GM19438 (cell line): ENCODE results near the gene TNFRSF11A.
A peak's percentile ranks its signal among the peaks of the same experiment; 100 is the strongest.

Experiments used
- ATAC-seq: cut with Tn5 transposase; IDR thresholded peaks from one replicate; pipeline ENCODE4 v1.9.1; 2021; ENCODE audit warnings: low read depth; ENCODE audit not compliant: unreplicated experiment

TNFRSF11A gene

DNA sequence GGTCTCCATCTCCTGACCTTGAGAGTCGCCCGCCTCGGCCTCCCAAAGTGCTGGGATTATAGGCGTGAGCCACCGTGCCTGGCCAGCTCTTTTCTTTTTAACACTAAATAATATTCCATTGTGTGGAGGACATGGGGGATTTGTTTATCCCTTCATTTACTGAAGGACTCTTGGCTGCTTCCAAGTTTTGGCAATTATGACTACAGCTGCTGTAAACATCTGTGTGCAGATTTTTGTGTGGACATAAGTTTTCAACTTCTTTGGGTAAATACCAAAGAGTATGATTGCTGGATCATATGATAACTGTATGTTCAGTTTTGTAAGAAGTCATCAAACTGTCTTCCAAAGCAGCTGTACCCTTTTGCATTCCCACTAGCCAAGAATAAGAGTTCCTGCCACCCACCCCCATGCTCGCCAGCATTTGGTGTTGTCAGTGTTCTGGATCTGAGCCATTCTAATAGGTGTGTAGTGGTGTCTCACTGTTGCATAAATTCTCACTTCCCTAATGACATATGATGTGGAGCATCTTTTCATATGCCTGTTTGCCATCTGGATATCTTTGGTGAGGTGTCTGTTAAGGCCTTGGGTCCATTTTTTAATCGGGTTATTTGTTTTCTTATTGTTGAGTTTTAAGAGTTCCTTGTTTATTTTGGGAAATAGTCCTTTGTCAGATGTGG, 52.2 kb downstream of the TNFRSF11A start:
- no peak for ATAC-seq

DNA sequence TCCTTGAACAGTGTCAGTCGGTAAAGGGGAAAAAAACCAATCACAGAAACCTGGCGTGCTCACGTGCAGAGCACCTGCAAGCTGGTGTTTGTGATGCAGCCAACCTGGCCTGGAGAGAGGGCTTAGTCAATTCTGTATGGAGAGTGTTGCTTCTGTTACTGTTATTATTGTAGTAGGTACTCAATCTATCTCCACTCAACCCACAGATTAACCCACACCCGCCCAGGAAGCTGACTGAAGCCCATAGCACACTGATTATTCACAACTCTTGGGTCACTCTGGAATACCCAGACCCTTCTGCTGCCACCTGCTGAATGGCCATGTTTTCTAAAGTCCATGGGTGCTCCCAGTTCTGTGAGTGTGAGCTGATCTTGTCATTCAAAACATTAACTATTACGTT, 53.9 kb downstream of the TNFRSF11A start:
- no peak for ATAC-seq

GRCh38 chr18:62381373-62381772, 56.3 kb downstream of the TNFRSF11A start:
- ATAC-seq = no peak

DNA sequence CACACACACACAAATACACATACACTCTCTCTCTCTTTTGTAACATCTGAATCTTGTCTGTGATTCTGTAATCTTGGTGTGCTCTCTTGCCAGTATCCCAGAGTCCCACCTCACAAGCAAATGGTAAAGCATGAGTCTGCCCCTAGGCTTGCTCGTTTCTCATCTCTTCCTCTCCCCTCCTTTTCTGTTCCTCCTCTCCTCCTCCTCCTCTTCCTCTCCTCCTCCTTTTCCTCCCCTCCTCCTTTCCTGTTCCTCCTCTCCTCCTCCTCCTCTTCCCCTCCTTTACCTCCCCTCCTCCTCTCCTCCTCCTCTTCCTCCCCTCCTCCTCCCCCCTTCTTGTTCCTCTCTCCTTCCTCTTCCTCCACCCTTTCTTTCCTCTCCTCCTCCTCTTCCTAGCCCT, 59.0 kb downstream of the TNFRSF11A start:
- ATAC-seq = no peak

DNA sequence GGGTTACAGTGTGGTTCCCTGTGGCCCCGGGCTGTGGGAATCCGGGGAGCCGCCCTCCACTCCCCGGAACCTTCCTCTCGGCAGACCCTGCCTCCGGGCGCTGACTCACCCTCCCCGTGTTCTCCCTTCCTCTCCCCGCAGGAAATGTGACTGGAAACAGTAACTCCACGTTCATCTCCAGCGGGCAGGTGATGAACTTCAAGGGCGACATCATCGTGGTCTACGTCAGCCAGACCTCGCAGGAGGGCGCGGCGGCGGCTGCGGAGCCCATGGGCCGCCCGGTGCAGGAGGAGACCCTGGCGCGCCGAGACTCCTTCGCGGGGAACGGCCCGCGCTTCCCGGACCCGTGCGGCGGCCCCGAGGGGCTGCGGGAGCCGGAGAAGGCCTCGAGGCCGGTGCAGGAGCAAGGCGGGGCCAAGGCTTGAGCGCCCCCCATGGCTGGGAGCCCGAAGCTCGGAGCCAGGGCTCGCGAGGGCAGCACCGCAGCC, 59.5 kb downstream of the TNFRSF11A start:
- no peak for ATAC-seq

DNA sequence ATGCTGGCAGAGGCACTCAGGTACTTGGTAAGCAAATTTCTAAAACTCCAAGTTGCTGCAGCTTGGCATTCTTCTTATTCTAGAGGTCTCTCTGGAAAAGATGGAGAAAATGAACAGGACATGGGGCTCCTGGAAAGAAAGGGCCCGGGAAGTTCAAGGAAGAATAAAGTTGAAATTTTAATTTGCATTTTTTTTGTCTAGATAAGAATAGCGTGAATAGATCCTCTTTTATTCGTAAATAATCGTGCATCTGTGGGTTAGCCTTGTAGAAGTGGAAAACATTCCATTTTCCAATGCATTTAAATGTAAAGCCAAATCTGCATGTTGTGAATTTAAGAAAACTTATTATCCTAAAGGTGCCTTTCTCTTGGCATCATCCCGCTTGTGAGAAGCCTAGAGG, 61.0 kb downstream of the TNFRSF11A start:
- ATAC-seq = no peak

- no peak for ATAC-seq
Observed at GRCh38 chr18:62386601-62387000, 61.5 kb downstream of the TNFRSF11A start.

GRCh38 chr18:62387257-62387656, 62.1 kb downstream of the TNFRSF11A start:
- ATAC-seq = no peak

DNA sequence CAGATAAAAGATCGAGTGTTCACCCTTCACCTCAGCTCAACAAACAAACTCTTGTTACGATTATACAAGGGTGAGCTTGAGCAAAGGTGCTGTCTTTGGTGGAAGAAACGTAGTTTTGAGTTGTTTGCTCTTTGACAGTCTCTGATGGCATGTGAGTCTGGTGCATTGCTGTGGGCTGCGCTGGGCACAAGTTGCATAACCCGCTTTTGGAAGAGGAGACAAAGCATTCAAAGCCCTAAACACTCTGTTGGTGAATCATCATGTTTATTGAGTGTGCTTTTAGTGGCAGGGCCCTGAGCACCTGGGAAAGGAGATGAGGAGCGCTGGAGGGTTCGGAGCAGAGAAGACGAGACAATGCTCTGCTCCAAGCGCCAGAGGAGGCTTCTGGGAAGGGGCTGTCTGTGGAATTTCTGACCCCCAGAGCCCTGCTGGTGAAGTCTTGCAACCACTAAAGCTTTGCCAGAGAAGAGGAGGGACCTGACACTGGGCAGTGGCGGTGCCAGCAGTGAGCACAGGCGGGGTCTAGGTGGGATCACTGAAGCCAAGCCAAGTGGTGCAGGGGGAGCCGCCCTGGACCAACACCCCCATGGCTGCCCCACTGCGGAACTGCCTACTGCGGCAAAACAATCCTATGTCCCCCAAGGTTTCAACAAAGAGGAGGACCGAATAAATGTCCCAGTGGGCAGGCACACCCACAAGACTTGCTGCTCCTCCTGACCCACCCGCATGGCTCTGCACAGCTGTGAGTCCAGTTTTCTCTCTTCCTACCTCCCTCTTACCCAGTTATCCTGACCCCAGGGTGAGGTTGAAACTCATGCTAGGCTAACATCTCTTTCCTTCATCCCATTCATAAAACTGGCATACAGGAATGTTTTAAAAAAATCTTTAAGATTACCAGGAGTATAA, 64.0 kb downstream of the TNFRSF11A start:
- no peak for ATAC-seq

DNA sequence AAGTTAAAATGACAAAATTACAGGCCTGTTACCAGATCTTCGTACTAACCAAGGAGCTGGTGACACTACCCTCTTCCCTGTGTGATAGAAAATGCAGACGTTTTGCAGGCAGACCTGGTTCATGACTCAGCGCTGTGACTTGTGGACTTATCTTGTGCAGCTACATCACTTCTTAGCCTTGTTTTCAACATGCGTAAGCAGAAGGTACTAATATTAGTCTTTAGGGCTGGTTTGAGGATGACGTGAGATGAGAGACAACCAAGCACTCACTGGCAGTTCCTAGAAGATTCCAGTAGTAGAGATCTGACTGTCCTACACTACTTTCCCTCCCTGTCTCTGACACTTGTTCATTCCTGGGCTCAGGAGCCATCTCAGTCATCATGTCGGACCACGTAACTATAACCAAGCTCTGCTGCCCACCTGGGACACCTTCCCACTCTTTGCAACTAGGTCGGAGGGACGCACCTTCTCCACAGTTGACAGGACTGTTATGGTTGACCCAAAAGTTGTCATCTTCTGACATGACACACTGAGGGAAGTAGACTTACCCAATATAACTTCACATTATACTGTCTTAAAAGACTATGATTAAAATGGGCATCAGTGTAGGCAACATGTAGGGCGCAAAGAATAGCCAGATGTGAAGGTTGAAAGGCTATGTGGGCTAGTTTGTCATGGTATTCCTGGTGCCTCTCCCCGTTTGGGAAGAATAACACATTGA, 64.8 kb downstream of the TNFRSF11A start:
- ATAC-seq = no peak

- ATAC-seq = no peak
Observed at GRCh38 chr18:62394006-62394763, 69.1 kb downstream of the TNFRSF11A start.

DNA sequence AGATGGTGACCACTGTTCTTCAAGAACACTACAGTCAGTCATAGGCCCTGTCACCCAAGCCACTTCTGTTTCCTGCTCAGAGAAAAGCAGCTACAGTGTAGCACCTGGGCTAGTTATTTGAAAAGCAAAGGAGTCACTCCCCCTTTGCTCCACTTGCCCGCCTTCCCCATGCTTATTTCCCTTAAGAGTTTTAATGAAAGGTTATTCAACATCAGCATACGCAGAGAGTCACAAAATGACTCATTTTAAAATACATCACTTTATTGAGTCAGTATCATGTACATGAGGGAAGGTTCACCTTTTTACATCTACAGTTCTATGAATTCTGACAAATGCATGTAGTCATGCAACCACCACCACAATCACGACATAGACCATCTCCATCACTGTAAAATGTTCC, 71.3 kb downstream of the TNFRSF11A start:
- no peak for ATAC-seq

- ATAC-seq = no peak
Observed at GRCh38 chr18:62396967-62397366, 71.9 kb downstream of the TNFRSF11A start.

- ATAC-seq = no peak
Observed at GRCh38 chr18:62398291-62398690, 73.2 kb downstream of the TNFRSF11A start.

DNA sequence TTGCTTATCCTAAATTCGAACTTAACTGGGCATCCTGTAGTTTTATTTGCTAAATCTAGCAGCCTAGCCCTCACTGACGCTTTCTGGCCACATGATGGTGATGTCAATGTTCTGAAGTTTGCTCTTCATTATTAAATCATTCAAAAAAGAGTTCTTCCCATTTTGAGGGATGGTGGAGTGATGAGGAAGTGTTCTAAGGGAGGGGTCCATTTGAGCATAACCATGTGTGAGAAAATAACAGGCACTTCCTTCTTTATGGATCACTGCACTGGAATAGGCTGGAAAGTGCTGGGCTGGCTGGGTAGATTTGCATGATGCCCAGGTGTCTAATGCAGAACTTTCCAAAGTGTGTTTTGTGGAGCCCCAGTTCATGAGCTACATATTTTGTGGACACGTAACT, 74.2 kb downstream of the TNFRSF11A start:
- no peak for ATAC-seq

GRCh38 chr18:62399781-62400308, 74.7 kb downstream of the TNFRSF11A start:
- peak; percentile 63 for ATAC-seq

GRCh38 chr18:62400916-62401315, 75.8 kb downstream of the TNFRSF11A start:
- ATAC-seq = no peak

- no peak for ATAC-seq
Observed at GRCh38 chr18:62402342-62402948, 77.3 kb downstream of the TNFRSF11A start.

- no peak for ATAC-seq
Observed at GRCh38 chr18:62403120-62403519, 78.0 kb downstream of the TNFRSF11A start.

DNA sequence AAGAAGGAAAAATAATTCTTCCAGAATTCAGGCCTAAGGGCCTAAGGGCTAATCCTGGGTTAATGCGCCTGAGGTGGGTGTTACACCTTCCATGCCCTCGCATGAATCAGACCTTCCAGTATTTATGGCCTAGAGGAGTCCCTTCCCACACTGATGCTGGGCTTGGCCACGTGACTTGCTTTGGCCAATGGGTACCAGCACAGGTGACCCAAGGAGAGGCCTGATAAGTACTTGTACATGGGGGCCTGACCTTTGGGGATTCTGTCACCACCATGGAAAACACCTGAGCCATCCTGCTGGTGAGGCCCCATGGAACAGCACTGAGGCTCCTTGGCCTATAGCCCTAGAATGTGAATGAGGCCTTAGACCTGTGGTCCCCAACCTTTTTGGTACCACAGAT, 79.8 kb downstream of the TNFRSF11A start:
- ATAC-seq = no peak
